Endodermal cell (in vitro differentiated cells): ENCODE results near the gene CAT. TPM values are rescaled to one million over a fixed set of nuclear protein-coding genes. Genes with fewer than 3 reads are reported as not detected.

Source experiments
- DNase-seq: peaks from one replicate; pipeline ENCODE4 v3.0.0-alpha.2; 2017
- H3K27ac ChIP-seq: 2 replicates; pipeline ENCODE4 v1.5.1; 2013; ENCODE audit warnings: mild to moderate bottlenecking, low read depth, low read length, moderate library complexity
- H3K27me3 ChIP-seq: 2 replicates; pipeline ENCODE4 v1.6.1; 2013; ENCODE audit warnings: mild to moderate bottlenecking, low read length, moderate library complexity; ENCODE audit not compliant: insufficient read depth, control insufficient read depth, poor library complexity, severe bottlenecking
- H3K36me3 ChIP-seq: 2 replicates; pipeline ENCODE4 v1.7.0; 2013; ENCODE audit warnings: mild to moderate bottlenecking, low read length, moderate library complexity; ENCODE audit not compliant: control insufficient read depth, insufficient read depth
- H3K4me1 ChIP-seq: one replicate; pipeline ENCODE4 v1.7.0; 2013; ENCODE audit warnings: low read length; ENCODE audit not compliant: control insufficient read depth, insufficient read depth
- H3K4me3 ChIP-seq: 2 replicates; pipeline ENCODE4 v1.5.1; 2013; ENCODE audit warnings: mild to moderate bottlenecking, low read length, moderate library complexity
- H3K9ac ChIP-seq: 2 replicates; pipeline ENCODE4 v1.6.1; 2013; ENCODE audit warnings: mild to moderate bottlenecking, low read length, moderate library complexity; ENCODE audit not compliant: poor library complexity, severe bottlenecking; ENCODE audit errors: extremely low read depth
- H3K9me3 ChIP-seq: 2 replicates; pipeline ENCODE4 v1.6.1; 2013; ENCODE audit warnings: mild to moderate bottlenecking, low read length, moderate library complexity; ENCODE audit not compliant: control insufficient read depth
- H3K27ac Mint-ChIP-seq: 2 replicates; pipeline ENCODE4 v1.8.0; 2020; ENCODE audit warnings: mixed read lengths
- H3K27me3 Mint-ChIP-seq: 2 replicates; pipeline ENCODE4 v1.8.0; 2021; ENCODE audit warnings: mild to moderate bottlenecking, mixed read lengths; ENCODE audit not compliant: insufficient read depth
- H3K36me3 Mint-ChIP-seq: 2 replicates; pipeline ENCODE4 v1.8.0; 2020; ENCODE audit warnings: low read depth, mixed read lengths
- H3K4me1 Mint-ChIP-seq: 2 replicates; pipeline ENCODE4 v1.8.0; 2020; ENCODE audit warnings: mixed read lengths
- H3K4me3 Mint-ChIP-seq: 2 replicates; pipeline ENCODE4 v1.8.0; 2020; ENCODE audit warnings: mild to moderate bottlenecking, moderate library complexity, mixed read lengths
- H3K9me3 Mint-ChIP-seq: 2 replicates; pipeline ENCODE4 v1.8.0; 2020; ENCODE audit warnings: mild to moderate bottlenecking, mixed read lengths
- WGBS, 2 experiments: methylation state at CpG; one replicate each; pipeline versions ENCODE4 v1.1.5 to v1.1.7; 2013; ENCODE audit warnings: missing lambda C conversion rate in 2 of 2, mixed read lengths in 1 of 2; ENCODE audit not compliant: insufficient coverage in 1 of 2, insufficient read length in 1 of 2; 5-methylcytosine and 5-hydroxymethylcytosine counted together
- total RNA-seq, 2 donors: library from RNA; stranded (reverse); fragmentation: NEBNext Ultra II Directional in 1 of 2; extraction: Animal tissue kit (Norgen Biotek cat#: 25700) in 1 of 2; gene quantifications; 2 replicates in 1 of 2; 3 replicates in 1 of 2; pipeline ENCODE4 v1.2.1, GENCODE V29; 2021
- TF ChIP-seq, protein P1 (sequence below): fragments of 200-600 bp; sonication (generic); conservative IDR thresholded peaks from 2 replicates; pipeline ENCODE4 v1.5.0; 2021; ENCODE audit warnings: antibody characterized with exemption, mild to moderate bottlenecking

CAT gene
- total RNA-seq, 2 donors from 2014 or later = 18.9 to 23.4 TPM

DNA sequence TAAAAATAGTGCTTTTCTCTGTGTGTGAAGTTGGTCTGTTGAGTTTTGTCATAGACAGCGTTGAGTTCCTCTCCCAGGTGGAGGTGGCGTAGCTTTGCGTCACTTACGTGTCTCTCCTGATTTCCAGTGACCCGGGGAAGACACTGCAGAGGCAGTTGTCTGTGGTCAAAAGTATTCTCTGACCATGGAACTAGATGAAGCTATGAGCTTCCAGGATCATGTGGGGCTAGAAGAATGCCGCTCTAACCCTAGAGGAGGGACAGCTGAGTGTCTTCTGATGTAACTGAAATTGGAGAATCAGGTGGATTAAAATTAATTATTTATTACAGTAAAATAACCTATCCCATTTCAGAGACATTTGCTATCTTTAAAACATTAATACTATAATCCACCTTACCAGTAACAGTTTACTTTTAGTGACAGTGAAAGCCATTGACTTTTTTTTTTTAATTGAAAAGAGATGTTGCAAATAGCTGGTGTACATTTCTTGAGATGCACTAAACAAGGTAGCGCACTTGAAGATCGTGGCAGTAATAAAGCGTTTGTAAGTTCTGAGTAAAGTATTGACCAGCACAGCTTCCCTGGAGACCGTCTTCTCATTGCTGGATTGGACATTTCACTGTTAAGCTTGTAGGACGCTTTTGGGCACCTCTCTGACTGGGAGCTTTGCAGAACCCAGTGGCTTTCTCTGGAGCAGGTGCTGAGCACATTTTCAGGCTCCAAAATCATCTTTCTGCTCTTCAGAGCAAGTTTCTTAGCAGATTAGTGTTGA lies 9.7 kb downstream of the CAT start:
- Histone ChIP-seq H3K27me3 (no peaks in the 10 kb centered on the region), H3K4me1 (no peaks in the 10 kb centered on the region), H3K4me3 (no peak overlapping the region), H3K9ac (no peak overlapping the region), H3K27ac (no peak overlapping the region), H3K36me3 (no peaks in the 10 kb centered on the region), H3K9me3 (no peaks in the 10 kb centered on the region)
- H3K4me3 Mint-ChIP-seq = no peak overlapping the region
- no peak for DNase-seq
- H3K27ac Mint-ChIP-seq = no peak overlapping the region
- H3K9me3 Mint-ChIP-seq = no peaks in the 10 kb centered on the region
- H3K36me3 Mint-ChIP-seq = peaks cover 21% of the 10 kb centered on the region
- 94% methylated on average over 9 to 11 of the region's 11 CpGs for WGBS, 2 experiments
- TF ChIP-seq, protein P1, sequence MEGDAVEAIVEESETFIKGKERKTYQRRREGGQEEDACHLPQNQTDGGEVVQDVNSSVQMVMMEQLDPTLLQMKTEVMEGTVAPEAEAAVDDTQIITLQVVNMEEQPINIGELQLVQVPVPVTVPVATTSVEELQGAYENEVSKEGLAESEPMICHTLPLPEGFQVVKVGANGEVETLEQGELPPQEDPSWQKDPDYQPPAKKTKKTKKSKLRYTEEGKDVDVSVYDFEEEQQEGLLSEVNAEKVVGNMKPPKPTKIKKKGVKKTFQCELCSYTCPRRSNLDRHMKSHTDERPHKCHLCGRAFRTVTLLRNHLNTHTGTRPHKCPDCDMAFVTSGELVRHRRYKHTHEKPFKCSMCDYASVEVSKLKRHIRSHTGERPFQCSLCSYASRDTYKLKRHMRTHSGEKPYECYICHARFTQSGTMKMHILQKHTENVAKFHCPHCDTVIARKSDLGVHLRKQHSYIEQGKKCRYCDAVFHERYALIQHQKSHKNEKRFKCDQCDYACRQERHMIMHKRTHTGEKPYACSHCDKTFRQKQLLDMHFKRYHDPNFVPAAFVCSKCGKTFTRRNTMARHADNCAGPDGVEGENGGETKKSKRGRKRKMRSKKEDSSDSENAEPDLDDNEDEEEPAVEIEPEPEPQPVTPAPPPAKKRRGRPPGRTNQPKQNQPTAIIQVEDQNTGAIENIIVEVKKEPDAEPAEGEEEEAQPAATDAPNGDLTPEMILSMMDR = no peak
- no peaks in the 10 kb centered on the region for H3K4me1 Mint-ChIP-seq
- H3K27me3 Mint-ChIP-seq = no peaks in the 10 kb centered on the region

DNA sequence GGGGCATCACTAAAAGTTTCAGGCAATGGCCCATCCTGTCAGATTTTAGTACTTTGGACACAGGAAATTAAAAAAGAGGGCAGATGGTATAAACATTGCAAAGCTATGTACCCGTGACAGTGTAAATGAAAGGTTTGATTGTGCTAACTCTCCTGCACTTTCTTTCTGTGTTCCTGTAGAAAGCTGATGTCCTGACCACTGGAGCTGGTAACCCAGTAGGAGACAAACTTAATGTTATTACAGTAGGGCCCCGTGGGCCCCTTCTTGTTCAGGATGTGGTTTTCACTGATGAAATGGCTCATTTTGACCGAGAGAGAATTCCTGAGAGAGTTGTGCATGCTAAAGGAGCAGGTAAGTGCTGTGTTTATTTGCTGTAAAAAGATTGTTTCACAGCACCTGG lies 10.3 kb downstream of the CAT start:
- Histone ChIP-seq H3K4me3 (no peak overlapping the region), H3K9me3 (no peaks in the 10 kb centered on the region), H3K27ac (no peak overlapping the region), H3K4me1 (no peaks in the 10 kb centered on the region), H3K36me3 (no peaks in the 10 kb centered on the region), H3K9ac (no peak overlapping the region), H3K27me3 (no peaks in the 10 kb centered on the region)
- H3K9me3 Mint-ChIP-seq = no peaks in the 10 kb centered on the region
- H3K36me3 Mint-ChIP-seq = peaks cover 26% of the 10 kb centered on the region
- TF ChIP-seq, protein P1 = no peak
- 72 to 83% methylated on average over 3 of the region's 3 CpGs for WGBS, 2 experiments
- no peaks in the 10 kb centered on the region for H3K4me1 Mint-ChIP-seq
- no peak for DNase-seq
- no peak overlapping the region for H3K27ac Mint-ChIP-seq
- H3K4me3 Mint-ChIP-seq = no peak overlapping the region
- no peaks in the 10 kb centered on the region for H3K27me3 Mint-ChIP-seq

DNA sequence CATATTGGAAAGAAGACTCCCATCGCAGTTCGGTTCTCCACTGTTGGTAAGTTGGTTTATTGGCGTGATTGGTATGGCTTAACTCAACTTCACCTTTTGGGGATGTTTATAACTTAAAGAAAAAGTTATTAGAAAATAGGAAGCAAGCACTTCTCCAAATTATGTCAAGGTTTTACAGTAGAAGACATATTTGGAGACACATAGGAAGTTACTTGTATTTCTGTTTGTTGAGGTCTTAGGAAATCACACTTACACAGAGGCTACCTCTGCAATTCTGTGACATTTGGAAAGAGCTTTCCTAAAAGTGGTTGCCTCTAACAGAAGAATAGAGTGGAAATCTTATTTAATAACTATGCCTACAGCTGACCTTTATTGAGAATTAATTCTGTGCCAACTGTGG lies 12.3 kb downstream of the CAT start:
- no peak for DNase-seq
- Histone ChIP-seq H3K36me3 (no peaks in the 10 kb centered on the region), H3K27ac (no peak overlapping the region), H3K4me1 (no peaks in the 10 kb centered on the region), H3K9ac (no peak overlapping the region), H3K27me3 (no peaks in the 10 kb centered on the region), H3K9me3 (no peaks in the 10 kb centered on the region), H3K4me3 (no peak overlapping the region)
- 90 to 92% methylated on average over 2 to 3 of the region's 3 CpGs for WGBS, 2 experiments
- H3K36me3 Mint-ChIP-seq = peaks cover 31% of the 10 kb centered on the region
- TF ChIP-seq, protein P1 = no peak
- H3K27me3 Mint-ChIP-seq = no peaks in the 10 kb centered on the region
- H3K4me1 Mint-ChIP-seq = no peaks in the 10 kb centered on the region
- H3K27ac Mint-ChIP-seq = no peak overlapping the region
- H3K9me3 Mint-ChIP-seq = no peaks in the 10 kb centered on the region
- no peak overlapping the region for H3K4me3 Mint-ChIP-seq
